ENCODE data around the gene TMEM86B.

TMEM86B gene

DNA sequence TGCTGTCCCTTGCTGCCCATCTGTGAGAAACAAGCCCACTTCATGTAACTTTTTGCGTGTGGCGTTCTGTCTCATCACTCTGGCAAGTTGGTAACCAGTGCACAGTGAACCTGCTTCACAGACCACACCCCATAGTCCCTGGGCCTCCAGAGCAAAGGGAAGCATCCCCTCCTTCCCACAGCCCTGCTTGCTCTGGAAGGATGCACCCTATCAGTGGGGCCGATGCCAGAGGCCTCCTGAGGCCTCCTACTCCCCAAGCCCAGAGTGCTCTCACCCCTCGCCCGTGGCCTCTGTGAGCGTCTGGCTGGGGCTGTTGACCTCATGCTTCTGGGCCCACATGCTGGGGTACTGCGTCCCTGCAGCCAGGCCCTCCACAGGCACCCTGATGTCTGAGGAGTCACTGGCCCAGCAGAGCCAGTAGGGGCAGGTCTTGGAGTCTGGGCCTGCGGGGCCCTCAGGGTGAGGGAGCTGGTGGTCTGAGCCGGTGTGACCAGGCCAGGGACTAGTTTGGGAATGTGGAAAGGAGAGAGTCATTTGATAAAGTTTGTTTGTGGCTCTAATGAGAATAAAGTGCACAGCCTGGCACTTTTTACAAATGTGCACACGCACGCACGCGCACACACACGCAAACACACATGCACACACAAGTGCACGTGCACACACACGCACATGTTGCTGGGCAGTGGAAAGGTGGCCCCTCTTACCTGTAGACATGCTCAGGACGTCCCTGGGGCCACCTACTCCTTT lies 5.1 kb downstream of the TMEM86B start:
- ATAC-seq, result peak; percentile 9; the same call in 2 of the 3 replicates
- TF ChIP-seq ESRRG (CRISPR knock-in tag; IDR thresholded peaks at IDR 0.05), result no peak
- TF ChIP-seq, protein P1, sequence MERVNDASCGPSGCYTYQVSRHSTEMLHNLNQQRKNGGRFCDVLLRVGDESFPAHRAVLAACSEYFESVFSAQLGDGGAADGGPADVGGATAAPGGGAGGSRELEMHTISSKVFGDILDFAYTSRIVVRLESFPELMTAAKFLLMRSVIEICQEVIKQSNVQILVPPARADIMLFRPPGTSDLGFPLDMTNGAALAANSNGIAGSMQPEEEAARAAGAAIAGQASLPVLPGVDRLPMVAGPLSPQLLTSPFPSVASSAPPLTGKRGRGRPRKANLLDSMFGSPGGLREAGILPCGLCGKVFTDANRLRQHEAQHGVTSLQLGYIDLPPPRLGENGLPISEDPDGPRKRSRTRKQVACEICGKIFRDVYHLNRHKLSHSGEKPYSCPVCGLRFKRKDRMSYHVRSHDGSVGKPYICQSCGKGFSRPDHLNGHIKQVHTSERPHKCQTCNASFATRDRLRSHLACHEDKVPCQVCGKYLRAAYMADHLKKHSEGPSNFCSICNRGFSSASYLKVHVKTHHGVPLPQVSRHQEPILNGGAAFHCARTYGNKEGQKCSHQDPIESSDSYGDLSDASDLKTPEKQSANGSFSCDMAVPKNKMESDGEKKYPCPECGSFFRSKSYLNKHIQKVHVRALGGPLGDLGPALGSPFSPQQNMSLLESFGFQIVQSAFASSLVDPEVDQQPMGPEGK (CRISPR knock-in tag; IDR thresholded peaks at IDR 0.05; ENCODE audit: borderline replicate concordance), result no peak
- TF ChIP-seq CSDC2 (CRISPR knock-in tag; IDR thresholded peaks at IDR 0.05), result no peak
- TF ChIP-seq GLIS3 (CRISPR knock-in tag; IDR thresholded peaks at IDR 0.05), result no peak
- TF ChIP-seq ZFP30 (CRISPR knock-in tag; IDR thresholded peaks at IDR 0.05), result no peak
- no peak for TF ChIP-seq ZFP3 (CRISPR knock-in tag; IDR thresholded peaks at IDR 0.05)
- TF ChIP-seq, protein P2, sequence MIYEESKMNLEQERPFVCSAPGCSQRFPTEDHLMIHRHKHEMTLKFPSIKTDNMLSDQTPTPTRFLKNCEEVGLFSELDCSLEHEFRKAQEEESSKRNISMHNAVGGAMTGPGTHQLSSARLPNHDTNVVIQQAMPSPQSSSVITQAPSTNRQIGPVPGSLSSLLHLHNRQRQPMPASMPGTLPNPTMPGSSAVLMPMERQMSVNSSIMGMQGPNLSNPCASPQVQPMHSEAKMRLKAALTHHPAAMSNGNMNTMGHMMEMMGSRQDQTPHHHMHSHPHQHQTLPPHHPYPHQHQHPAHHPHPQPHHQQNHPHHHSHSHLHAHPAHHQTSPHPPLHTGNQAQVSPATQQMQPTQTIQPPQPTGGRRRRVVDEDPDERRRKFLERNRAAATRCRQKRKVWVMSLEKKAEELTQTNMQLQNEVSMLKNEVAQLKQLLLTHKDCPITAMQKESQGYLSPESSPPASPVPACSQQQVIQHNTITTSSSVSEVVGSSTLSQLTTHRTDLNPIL (CRISPR knock-in tag; IDR thresholded peaks at IDR 0.05; ENCODE audit: low read depth), result no peak
- no peak for TF ChIP-seq ZC3H10 (CRISPR knock-in tag; IDR thresholded peaks at IDR 0.05)
- TF ChIP-seq OSR1 (CRISPR knock-in tag; IDR thresholded peaks at IDR 0.05), result no peak
- no peak for TF ChIP-seq ZNF565 (CRISPR knock-in tag; conservative IDR thresholded peaks at IDR 0.05; ENCODE audit: low read depth)
- no peak for TF ChIP-seq ZNF70 (CRISPR knock-in tag; IDR thresholded peaks at IDR 0.05)
- no peak for TF ChIP-seq SNAI2 (CRISPR knock-in tag; IDR thresholded peaks at IDR 0.05)
- TF ChIP-seq PPARA (CRISPR knock-in tag; IDR thresholded peaks at IDR 0.05; ENCODE audit: borderline replicate concordance), result no peak

DNA sequence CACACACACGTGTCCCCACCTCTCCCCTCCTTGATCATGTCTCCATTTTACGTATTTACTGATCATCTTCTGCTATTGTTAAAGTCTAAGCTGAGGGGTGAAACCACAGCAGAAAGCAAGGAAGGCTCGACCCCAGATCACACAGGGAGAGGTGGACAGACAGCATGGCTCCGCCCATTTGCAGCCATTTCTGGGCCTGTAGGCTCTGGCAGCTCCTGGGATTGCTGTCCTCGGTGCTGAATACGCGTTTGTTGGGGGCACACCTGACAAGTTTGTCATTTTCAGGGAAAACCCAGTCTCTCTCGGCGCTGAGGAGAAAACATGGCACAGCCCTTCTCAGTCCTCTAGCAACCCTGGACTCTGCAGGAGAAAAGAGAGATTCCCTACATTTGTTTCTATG lies 8.0 kb downstream of the TMEM86B start:
- TF ChIP-seq OSR1 (CRISPR knock-in tag; IDR thresholded peaks at IDR 0.05) (no peak), SNAI2 (CRISPR knock-in tag; IDR thresholded peaks at IDR 0.05) (no peak), ARNTL (CRISPR knock-in tag; IDR thresholded peaks at IDR 0.05; ENCODE audit: borderline replicate concordance, low read depth) (no peak), RARB (CRISPR knock-in tag; IDR thresholded peaks at IDR 0.05) (no peak), CSDC2 (CRISPR knock-in tag; IDR thresholded peaks at IDR 0.05) (no peak)
- TF ChIP-seq, protein P2 (CRISPR knock-in tag; IDR thresholded peaks at IDR 0.05; ENCODE audit: low read depth), result no peak
- TF ChIP-seq, protein P3, sequence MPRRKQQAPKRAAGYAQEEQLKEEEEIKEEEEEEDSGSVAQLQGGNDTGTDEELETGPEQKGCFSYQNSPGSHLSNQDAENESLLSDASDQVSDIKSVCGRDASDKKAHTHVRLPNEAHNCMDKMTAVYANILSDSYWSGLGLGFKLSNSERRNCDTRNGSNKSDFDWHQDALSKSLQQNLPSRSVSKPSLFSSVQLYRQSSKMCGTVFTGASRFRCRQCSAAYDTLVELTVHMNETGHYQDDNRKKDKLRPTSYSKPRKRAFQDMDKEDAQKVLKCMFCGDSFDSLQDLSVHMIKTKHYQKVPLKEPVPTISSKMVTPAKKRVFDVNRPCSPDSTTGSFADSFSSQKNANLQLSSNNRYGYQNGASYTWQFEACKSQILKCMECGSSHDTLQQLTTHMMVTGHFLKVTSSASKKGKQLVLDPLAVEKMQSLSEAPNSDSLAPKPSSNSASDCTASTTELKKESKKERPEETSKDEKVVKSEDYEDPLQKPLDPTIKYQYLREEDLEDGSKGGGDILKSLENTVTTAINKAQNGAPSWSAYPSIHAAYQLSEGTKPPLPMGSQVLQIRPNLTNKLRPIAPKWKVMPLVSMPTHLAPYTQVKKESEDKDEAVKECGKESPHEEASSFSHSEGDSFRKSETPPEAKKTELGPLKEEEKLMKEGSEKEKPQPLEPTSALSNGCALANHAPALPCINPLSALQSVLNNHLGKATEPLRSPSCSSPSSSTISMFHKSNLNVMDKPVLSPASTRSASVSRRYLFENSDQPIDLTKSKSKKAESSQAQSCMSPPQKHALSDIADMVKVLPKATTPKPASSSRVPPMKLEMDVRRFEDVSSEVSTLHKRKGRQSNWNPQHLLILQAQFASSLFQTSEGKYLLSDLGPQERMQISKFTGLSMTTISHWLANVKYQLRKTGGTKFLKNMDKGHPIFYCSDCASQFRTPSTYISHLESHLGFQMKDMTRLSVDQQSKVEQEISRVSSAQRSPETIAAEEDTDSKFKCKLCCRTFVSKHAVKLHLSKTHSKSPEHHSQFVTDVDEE (CRISPR knock-in tag; IDR thresholded peaks at IDR 0.05), result no peak
- no peak for ATAC-seq

DNA sequence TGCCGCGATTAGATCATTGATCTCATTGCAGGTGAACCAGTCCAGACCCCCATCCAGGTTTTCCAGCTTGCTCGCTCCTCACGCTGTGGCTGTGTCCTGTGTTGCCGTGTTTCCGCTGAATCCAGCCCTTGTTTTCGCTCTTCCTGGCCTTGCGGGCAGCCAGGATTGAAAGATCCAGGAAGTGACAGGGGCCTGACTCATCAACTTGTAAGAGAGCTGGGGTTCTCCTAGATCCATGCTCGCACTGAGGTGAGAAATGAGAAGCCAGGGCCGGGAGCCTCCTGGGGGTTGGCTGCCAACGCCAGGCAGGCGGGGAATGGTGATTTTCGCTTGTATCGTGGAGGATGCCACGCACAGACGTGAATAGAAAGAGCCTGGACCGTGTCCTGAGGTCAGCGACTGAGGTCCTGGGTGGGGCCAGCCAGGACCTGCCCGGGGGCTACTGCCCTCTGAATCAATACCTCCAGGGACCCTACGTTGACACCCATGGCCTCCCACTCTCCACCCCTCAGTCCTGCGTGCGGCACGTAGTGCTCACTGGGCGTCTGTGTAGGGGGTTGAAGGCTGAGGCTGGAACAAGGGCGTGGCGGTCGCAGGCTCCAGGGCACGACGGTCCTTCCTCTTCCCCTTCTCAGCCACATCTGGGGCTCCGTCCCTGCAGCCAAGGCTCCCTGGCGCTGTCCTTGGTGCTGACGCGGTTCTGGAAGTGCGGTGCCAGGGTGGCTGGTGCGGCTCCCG lies 11.9 kb downstream of the TMEM86B start:
- TF ChIP-seq, protein P4, sequence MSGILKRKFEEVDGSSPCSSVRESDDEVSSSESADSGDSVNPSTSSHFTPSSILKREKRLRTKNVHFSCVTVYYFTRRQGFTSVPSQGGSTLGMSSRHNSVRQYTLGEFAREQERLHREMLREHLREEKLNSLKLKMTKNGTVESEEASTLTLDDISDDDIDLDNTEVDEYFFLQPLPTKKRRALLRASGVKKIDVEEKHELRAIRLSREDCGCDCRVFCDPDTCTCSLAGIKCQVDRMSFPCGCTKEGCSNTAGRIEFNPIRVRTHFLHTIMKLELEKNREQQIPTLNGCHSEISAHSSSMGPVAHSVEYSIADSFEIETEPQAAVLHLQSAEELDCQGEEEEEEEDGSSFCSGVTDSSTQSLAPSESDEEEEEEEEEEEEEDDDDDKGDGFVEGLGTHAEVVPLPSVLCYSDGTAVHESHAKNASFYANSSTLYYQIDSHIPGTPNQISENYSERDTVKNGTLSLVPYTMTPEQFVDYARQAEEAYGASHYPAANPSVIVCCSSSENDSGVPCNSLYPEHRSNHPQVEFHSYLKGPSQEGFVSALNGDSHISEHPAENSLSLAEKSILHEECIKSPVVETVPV (CRISPR knock-in tag; IDR thresholded peaks at IDR 0.05), result no peak
- TF ChIP-seq, protein P5, sequence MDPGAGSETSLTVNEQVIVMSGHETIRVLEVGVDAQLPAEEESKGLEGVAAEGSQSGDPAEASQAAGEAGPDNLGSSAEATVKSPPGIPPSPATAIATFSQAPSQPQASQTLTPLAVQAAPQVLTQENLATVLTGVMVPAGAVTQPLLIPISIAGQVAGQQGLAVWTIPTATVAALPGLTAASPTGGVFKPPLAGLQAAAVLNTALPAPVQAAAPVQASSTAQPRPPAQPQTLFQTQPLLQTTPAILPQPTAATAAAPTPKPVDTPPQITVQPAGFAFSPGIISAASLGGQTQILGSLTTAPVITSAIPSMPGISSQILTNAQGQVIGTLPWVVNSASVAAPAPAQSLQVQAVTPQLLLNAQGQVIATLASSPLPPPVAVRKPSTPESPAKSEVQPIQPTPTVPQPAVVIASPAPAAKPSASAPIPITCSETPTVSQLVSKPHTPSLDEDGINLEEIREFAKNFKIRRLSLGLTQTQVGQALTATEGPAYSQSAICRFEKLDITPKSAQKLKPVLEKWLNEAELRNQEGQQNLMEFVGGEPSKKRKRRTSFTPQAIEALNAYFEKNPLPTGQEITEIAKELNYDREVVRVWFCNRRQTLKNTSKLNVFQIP (CRISPR knock-in tag; IDR thresholded peaks at IDR 0.05; ENCODE audit: borderline replicate concordance, low read depth), result 0 out of 2 replicates have a peak, but pooled peaks have one; percentile 26
- TF ChIP-seq SNAI2 (CRISPR knock-in tag; IDR thresholded peaks at IDR 0.05) (peak; percentile 81; the same call in 1 of the 2 replicates), PPARA (CRISPR knock-in tag; IDR thresholded peaks at IDR 0.05; ENCODE audit: borderline replicate concordance) (no peak), CSDC2 (CRISPR knock-in tag; IDR thresholded peaks at IDR 0.05) (peak; percentile 64; the same call in 1 of the 2 replicates), ZNF8 (CRISPR knock-in tag; IDR thresholded peaks at IDR 0.05) (0 out of 2 replicates have a peak, but pooled peaks have one; percentile 2)
- TF ChIP-seq, protein P2 (CRISPR knock-in tag; IDR thresholded peaks at IDR 0.05; ENCODE audit: low read depth), result 0 out of 2 replicates have a peak, but pooled peaks have one; percentile 21
- TF ChIP-seq, protein P3 (CRISPR knock-in tag; IDR thresholded peaks at IDR 0.05), result peak; percentile 50; the same call in 1 of the 2 replicates
- peak; percentile 97 for ATAC-seq
